OCI-LY1 (cell line): ENCODE results near the gene TMEM229B.
"Not testable (repeated sequence)": the region's sequence is repeated elsewhere in the genome, so short reads cannot be mapped to it uniquely, and the experiment has no call there.

Experiments
- CTCF ChIP-seq: fragments of 200-600 bp; sonication (generic), shearing (Covaris generic); IDR thresholded peaks from 2 replicates; pipeline ENCODE4 v1.5.1; 2017; ENCODE audit warnings: mild to moderate bottlenecking, antibody characterized with exemption, low read length, moderate library complexity, mixed read lengths
- EZH2 ChIP-seq: fragments of 200-600 bp; sonication (generic), shearing (Covaris generic); IDR thresholded peaks from 2 replicates; pipeline ENCODE4 v1.8.0; 2017; ENCODE audit warnings: borderline replicate concordance, mixed run types, mild to moderate bottlenecking, antibody characterized with exemption, low read length, moderate library complexity, mixed read lengths

- not testable (repeated sequence) for TF ChIP-seq EZH2, CTCF
Measured at GRCh38 chr14:67451667-67452066, 36.9 kb downstream of the TMEM229B start.
